HCT116 (cell line): Measurements from ENCODE around the gene SOX6. TPM values are rescaled to one million over a fixed set of nuclear protein-coding genes. Genes with fewer than 3 reads are reported as not detected.

Experiments
- ATAC-seq: fragments of 200-7000 bp; cut with Tn5 transposase; 2 replicates; pipeline ENCODE4 v1.9.1; 2020; ENCODE audit warnings: mild to moderate bottlenecking, moderate library complexity
- BruUV-seq: library from RNA; stranded (reverse); fragments of 400-500 nt; replicated peaks from 2 replicates; lab custom pipeline; 2021; lab: Mats Ljungman, UMichigan
- CTCF ChIA-PET: fragments of 300-600 bp; sonication (Branson Sonifier 250); formaldehyde crosslinking; loops from one replicate; lab custom pipeline; 2021; ENCODE audit warnings: antibody characterized with exemption; lab: Charles Lee
- POLR2A ChIA-PET: fragments of 300-600, 350-600 bp; sonication (Branson Sonifier 250); formaldehyde crosslinking; loops from one replicate; lab custom pipeline; 2021; ENCODE audit warnings: antibody characterized with exemption; lab: Charles Lee
- RAD21 ChIA-PET, 2 experiments: fragments of 300-600 bp; sonication (Branson Sonifier 250); formaldehyde crosslinking; loops; one replicate each; lab custom pipeline; 2023; ENCODE audit warnings: low total read pairs in 2 of 2; ENCODE audit not compliant: uncharacterized antibody in 2 of 2, unreplicated experiment in 2 of 2, low non-redundant PET in 1 of 2; lab: Charles Lee
- DNase-seq: peaks from one replicate; pipeline ENCODE4 v3.0.0-alpha.2; 2010; ENCODE audit warnings: low read depth, low spot score
- H2AFZ ChIP-seq: fragments of 200-600 bp; shearing (Covaris generic), sonication (generic); 2 replicates; pipeline ENCODE4 v1.6.1; 2017; ENCODE audit warnings: low read depth, mixed run types, mixed read lengths, antibody characterized with exemption, low read length; ENCODE audit not compliant: poor library complexity, severe bottlenecking
- H3K27ac ChIP-seq: 2 replicates; pipeline ENCODE4 v1.5.1; 2012; ENCODE audit warnings: low read depth, low read length
- H3K27me3 ChIP-seq: fragments of 200-600 bp; sonication (generic); 2 replicates; pipeline ENCODE4 v1.6.1; 2016; ENCODE audit warnings: mixed run types, low read length, mixed read lengths; ENCODE audit not compliant: insufficient read depth
- H3K36me3 ChIP-seq, 2 experiments: fragments of 200-500 bp in 1 of 2; fragments of 200-600 bp in 1 of 2; sonication (Bioruptor generic) in 1 of 2; sonication (generic) in 1 of 2; 2 replicates each; pipeline versions ENCODE4 v1.5.1 to v1.6.1; 2014 to 2016; ENCODE audit warnings: low read length in 2 of 2, inconsistent platforms in 1 of 2, mixed read lengths in 1 of 2, mixed run types in 1 of 2; ENCODE audit not compliant: insufficient read depth in 2 of 2, control insufficient read depth in 1 of 2
- H3K4me1 ChIP-seq, 2 experiments: fragments of 200-600 bp in 1 of 2; sonication (generic) in 1 of 2; 2 replicates each; pipeline versions ENCODE4 v1.5.1 to v1.6.1; 2012 to 2017; ENCODE audit warnings: low read length in 2 of 2, inconsistent platforms in 1 of 2, mild to moderate bottlenecking in 1 of 2, mixed read lengths in 1 of 2, mixed run types in 1 of 2, moderate library complexity in 1 of 2; ENCODE audit not compliant: insufficient read depth in 2 of 2, control insufficient read depth in 1 of 2
- H3K4me2 ChIP-seq: fragments of 200-600 bp; sonication (generic); 2 replicates; pipeline ENCODE4 v1.6.1; 2017; ENCODE audit warnings: mixed run types, low read length, mixed read lengths
- H3K4me3 ChIP-seq, 2 experiments: fragments of 200-600 bp in 1 of 2; sonication (generic) in 1 of 2; replicated peaks in 1 of 2; 2 replicates each; pipeline ENCODE4 v1.5.1; 2011 to 2016; ENCODE audit warnings: low read length in 2 of 2, control low read depth in 1 of 2, low read depth in 1 of 2, mild to moderate bottlenecking in 1 of 2, mixed read lengths in 1 of 2, mixed run types in 1 of 2
- H3K79me2 ChIP-seq: fragments of 200-600 bp; sonication (generic); 2 replicates; pipeline ENCODE4 v1.6.1; 2017; ENCODE audit warnings: mild to moderate bottlenecking, mixed run types, low read length, moderate library complexity, mixed read lengths; ENCODE audit not compliant: insufficient read depth
- H3K9ac ChIP-seq: fragments of 200-600 bp; sonication (generic); 2 replicates; pipeline ENCODE4 v1.6.1; 2016; ENCODE audit warnings: low read length, mixed read lengths
- H3K9me2 ChIP-seq: fragments of 200-600 bp; sonication (generic), shearing (Covaris generic); 2 replicates; pipeline ENCODE4 v1.6.1; 2017; ENCODE audit warnings: mixed run types, mild to moderate bottlenecking, moderate library complexity; ENCODE audit not compliant: insufficient read depth
- H3K9me3 ChIP-seq, 2 experiments: fragments of 200-500 bp in 1 of 2; fragments of 200-600 bp in 1 of 2; sonication (Bioruptor generic) in 1 of 2; sonication (generic) in 1 of 2; 2 replicates each; pipeline ENCODE4 v1.6.1; 2014 to 2017; ENCODE audit warnings: low read length in 2 of 2, mixed read lengths in 2 of 2, inconsistent platforms in 1 of 2, low read depth in 1 of 2, mild to moderate bottlenecking in 1 of 2, mixed run types in 1 of 2, moderate library complexity in 1 of 2; ENCODE audit not compliant: control insufficient read depth in 1 of 2, insufficient read depth in 1 of 2
- H4K20me1 ChIP-seq: fragments of 200-600 bp; sonication (generic), shearing (Covaris generic); 2 replicates; pipeline ENCODE4 v1.6.1; 2017; ENCODE audit warnings: mixed run types, mild to moderate bottlenecking, moderate library complexity; ENCODE audit not compliant: insufficient read depth
- CBX3 ChIP-seq: IDR thresholded peaks from 2 replicates; pipeline ENCODE4 v1.6.1; 2012; ENCODE audit warnings: low read depth
- CEBPB ChIP-seq: IDR thresholded peaks from 2 replicates; pipeline ENCODE4 v1.6.1; 2012; ENCODE audit warnings: low read depth
- EZH2phosphoT487 ChIP-seq: fragments of 200-600 bp; IDR thresholded peaks from 2 replicates; pipeline ENCODE4 v1.6.1; 2018; ENCODE audit warnings: antibody characterized with exemption, borderline replicate concordance
- MAX ChIP-seq: IDR thresholded peaks from 2 replicates; pipeline ENCODE4 v1.6.1; 2012
- intact Hi-C: fragments of 100-400 bp; cut with micrococcal nuclease; formaldehyde crosslinking; loops from 2 replicates; pipeline ENCODE4 v1.10.0; 2022
- total RNA-seq: library from RNA; stranded (reverse); gene quantifications from one replicate; pipeline ENCODE4 v1.2.1, GENCODE V29; 2021; ENCODE audit not compliant: unreplicated experiment

SOX6 gene
- total RNA-seq, 1 experiment from 2014 or later: 0.81 TPM

GRCh38 chr11:16086229-16086819, 270.0 kb downstream of the SOX6 start:
- ATAC-seq: no peak
- Histone ChIP-seq H3K9me2 (no peaks in the 10 kb centered on the region), H3K4me1 (no peaks in the 10 kb centered on the region), H3K27me3 (peaks cover 14% of the 10 kb centered on the region; the same call in 1 of the 2 replicates), H3K79me2 (no peaks in the 10 kb centered on the region), H3K4me2 (no peak overlapping the region), H3K27ac (no peak overlapping the region), H3K9ac (no peak overlapping the region), H4K20me1 (no peaks in the 10 kb centered on the region), H3K36me3 (no peaks in the 10 kb centered on the region), H2AFZ (no peak overlapping the region), H3K9me3 (no peaks in the 10 kb centered on the region), H3K4me3 (no peak overlapping the region)
- ChIA-PET RAD21 (no interaction called here), POLR2A (no interaction called here), CTCF (no interaction called here)
- intact Hi-C loops: no loop called here
- BruUV-seq: no TSS peak
- TF ChIP-seq EZH2phosphoT487 (no peak), CEBPB (no peak), CBX3 (no peak)
- DNase-seq: no peak

DNA sequence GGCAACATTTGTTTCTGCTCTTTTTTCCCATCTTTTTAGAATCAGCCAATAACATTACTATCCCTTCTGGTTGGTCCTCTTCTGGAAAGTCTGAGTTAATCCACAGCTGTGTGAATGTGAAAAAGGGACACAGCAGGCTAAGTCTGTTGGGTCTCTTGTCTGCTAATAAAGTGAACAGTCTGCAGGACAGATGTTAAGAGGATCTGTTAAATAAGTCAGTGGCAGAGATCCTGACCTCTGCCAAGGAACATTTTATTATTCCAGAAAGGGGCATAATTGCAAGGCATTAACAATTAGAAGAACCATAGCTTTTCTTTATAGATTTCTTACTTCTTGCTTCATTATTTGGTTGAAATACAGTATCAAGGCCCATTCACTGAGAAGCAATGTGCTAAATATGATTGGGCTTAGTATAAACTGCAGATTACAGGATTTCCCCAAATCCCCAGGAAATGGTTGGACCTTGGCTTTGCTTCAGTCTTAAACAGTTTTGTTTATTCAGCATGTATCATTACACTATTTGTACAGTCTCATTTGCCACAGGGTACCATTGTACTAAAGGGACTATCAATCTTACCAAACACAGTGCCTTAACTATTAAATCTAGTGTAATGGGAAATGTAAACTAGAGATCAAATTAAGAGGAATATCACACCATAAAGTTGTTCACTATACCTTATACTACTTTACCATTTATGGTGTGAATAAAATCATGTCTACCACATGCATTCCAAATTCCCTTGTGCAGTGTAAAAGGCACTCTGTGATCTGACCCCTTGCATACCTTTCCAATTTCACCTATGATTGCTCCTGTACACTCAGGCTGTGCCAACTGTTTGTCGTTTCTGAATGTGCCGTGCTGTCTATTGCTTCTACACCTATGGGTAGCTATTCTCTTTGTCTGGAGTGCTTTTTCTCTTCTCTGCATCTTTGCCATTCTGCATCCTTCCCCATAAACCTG, 274.0 kb downstream of the SOX6 start:
- H2AFZ ChIP-seq: no peak overlapping the region
- H4K20me1 ChIP-seq: no peaks in the 10 kb centered on the region
- ChIA-PET CTCF (no interaction called here), POLR2A (no interaction called here), RAD21 (no interaction called here)
- no peak for TF ChIP-seq MAX
- no peak overlapping the region for H3K9ac ChIP-seq
- H3K9me2 ChIP-seq: no peaks in the 10 kb centered on the region
- H3K4me1 ChIP-seq: no peaks in the 10 kb centered on the region
- ATAC-seq (no peak), DNase-seq (no peak)
- no peaks in the 10 kb centered on the region for H3K36me3 ChIP-seq
- H3K9me3 ChIP-seq: no peaks in the 10 kb centered on the region
- no peak overlapping the region for H3K27ac ChIP-seq
- BruUV-seq: no TSS peak
- peaks cover 6% of the 10 kb centered on the region; the same call in 1 of the 2 replicates for H3K27me3 ChIP-seq
- no peak overlapping the region for H3K4me3 ChIP-seq
- intact Hi-C loops: no loop called here
- no peaks in the 10 kb centered on the region for H3K79me2 ChIP-seq
- no peak overlapping the region for H3K4me2 ChIP-seq
